NCI-H1417 (cell line): ENCODE results near the gene SPSB1.

Experiments
- DNase-seq, 3 experiments: peaks; one replicate each; lab custom pipeline; 2025; lab: John Stamatoyannopoulos, UW

SPSB1 gene

GRCh38 chr1:9300573-9300972 is 7.9 kb downstream of the SPSB1 start:
- DNase-seq: no peak

DNA sequence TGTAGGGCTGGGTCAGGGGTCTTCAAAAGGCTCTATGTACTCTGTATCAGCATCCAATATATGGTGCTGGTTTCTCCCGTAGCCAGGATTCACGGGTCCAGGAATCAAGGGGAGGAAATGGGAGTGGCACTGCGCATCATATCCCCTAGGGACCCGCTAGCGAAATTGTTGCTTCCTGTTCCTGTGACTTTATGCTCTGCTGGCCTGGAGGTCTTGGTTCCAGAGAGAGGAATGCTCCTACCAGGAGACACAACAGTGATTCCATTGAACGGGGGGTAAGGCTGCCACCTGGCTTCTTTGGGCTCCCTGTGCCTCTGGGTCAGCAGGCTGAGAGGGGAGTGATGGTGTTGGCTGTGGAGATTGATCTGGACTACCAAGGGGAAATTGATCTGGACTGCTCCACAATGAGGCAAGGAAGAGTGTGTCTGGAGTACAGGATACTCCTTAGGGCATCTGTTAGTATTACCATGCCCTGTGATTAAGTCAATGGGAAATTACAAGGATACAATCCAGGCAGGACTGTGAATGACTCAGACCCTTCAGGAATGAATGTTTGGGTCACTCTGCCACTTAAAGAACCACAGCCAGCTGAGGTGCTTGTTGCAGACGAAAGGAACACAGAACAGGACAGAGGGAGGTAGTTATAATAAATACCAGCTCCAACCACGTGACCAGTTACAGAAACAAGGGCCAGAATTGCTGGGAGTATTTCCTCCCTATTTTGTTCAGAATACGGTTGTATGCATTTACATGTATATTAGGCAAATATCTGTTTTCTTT is 10.2 kb downstream of the SPSB1 start:
- peak in 1 of 3 experiments; percentile 20 for DNase-seq

GRCh38 chr1:9303916-9304315 is 11.2 kb downstream of the SPSB1 start:
- no peak for DNase-seq

- no peak for DNase-seq
Observed at GRCh38 chr1:9305216-9305615, 12.5 kb downstream of the SPSB1 start.

DNA sequence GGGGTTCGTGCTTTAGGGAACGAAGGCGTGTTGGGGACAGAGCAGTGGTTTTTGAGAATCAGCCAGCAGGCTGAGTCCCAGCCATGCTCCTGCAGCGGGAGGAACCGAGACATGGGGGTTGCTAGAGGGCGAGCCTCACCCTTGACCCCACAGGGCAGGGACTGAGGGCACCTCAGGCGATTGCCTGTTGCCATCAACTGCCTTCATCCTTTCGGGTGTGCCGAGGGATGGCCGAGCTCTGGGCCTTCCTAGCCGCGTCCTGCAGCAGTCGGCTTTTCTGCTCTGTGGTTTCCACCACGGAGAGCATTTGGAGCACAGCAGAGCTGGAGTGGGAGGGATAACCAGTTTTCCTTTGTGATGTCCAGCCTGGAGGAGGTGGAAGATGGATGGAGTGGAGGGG is 13.3 kb downstream of the SPSB1 start:
- no peak for DNase-seq

GRCh38 chr1:9307303-9307702 is 14.6 kb downstream of the SPSB1 start:
- no peak for DNase-seq

GRCh38 chr1:9308236-9308785 is 15.6 kb downstream of the SPSB1 start:
- no peak for DNase-seq

- DNase-seq: no peak
Observed at GRCh38 chr1:9309080-9309479, 16.4 kb downstream of the SPSB1 start.

GRCh38 chr1:9309991-9310390 is 17.3 kb downstream of the SPSB1 start:
- DNase-seq: peak in 1 of 3 experiments; percentile 8

GRCh38 chr1:9311029-9311428 is 18.3 kb downstream of the SPSB1 start:
- DNase-seq: no peak

GRCh38 chr1:9311479-9311878 is 18.8 kb downstream of the SPSB1 start:
- no peak for DNase-seq

- DNase-seq: no peak
Observed at GRCh38 chr1:9312168-9312720, 19.6 kb downstream of the SPSB1 start.

GRCh38 chr1:9313576-9313975 is 20.9 kb downstream of the SPSB1 start:
- DNase-seq: no peak

DNA sequence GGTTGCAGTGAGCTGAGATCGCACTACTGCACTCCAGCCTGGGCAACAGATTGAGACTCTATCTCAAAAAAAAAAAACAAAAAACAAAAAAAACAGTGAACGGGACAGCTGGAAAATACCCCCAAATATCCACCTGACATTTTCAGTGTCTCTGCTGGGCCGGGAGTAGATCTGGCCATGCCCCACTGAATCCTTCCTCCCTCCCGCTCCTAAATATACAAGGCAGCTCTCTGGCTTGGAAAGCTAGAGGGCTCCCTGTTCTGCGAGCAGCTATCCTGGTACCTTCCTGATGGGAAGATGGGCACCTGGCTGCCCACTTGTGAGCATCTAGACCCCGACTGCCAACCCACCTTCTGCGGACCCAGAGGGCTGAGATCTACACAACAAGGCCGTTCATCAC is 21.4 kb downstream of the SPSB1 start:
- DNase-seq: no peak

DNA sequence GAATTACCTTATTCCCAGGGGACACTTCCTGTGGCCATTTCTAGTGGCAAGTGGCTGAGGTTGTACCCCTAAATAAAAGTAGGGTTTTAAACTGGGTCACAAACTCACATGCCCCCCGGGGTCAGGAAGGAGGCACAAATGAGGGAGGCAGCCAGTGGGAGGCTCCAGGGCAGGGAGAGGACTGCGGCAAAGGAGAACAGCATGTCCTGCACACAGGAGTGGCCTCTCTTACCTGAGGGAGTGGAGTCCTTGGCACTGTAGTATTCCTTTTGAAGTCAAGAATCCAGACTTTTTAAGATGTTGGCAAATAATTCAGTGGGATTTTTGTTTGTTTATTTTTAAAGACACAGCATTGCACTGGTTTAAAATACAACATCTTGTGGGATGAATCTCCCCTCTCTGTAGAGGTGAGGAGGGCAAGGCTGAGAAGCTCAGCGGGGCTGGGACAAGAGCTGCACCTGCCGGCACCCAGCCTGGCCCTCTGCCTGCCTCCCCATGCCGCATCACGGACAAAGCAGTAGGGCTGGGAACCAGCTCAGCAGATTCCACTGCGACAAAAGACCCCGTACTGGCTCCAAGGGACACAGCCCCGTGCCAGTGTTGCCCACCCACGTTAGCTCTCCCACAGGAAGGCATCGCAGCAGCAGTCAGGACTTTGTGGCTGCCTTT is 22.2 kb downstream of the SPSB1 start:
- no peak for DNase-seq

DNA sequence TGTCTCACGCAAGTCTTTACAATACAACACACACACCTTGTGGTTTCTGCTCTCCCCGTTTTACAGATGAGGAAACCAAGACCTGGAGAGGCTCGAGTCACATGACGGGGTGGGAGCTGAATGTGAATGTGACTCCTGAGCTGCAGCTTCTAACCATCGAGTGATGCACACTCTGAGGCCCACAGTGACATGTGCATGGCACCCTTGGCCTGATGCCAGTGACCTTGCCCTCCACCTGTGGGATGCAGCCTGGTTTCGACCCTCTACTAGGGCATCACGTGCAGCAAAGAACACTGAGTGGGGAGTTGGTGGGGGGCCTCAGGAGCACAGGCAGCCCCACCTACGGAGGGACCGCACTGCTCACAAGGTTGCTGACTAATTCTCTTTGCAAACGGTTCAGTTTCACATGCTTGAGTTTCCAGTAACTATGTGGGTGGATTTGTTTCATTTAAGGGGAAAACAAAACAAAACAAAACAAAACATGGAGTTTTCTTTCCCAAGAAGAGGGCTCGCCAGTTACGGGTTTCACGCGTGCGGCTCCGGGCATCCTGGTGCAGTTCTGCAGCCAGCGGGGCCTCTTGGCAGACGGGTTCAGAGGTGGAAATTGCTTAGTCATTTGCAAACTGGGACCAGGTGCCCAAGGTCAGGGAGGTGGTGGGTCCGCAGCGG is 22.9 kb downstream of the SPSB1 start:
- no peak for DNase-seq

DNA sequence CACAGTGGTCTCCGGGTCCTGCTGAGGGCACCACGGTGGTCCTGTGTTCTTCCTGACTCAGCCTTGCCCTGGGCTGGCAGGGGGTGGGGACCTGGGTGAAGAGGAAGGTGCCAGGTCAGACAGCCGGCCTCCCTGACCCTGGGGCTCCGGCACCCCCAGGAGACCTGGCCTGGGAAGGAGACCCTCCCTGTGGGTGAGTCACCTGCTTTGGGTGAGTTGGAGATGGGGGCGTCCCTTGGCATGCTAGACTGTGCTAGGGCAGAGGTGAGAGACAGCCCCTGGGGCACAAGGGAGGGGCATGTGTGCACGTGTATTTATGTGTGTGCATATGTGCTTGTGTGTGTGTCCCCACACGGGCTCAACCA is 23.4 kb downstream of the SPSB1 start:
- DNase-seq: no peak

DNA sequence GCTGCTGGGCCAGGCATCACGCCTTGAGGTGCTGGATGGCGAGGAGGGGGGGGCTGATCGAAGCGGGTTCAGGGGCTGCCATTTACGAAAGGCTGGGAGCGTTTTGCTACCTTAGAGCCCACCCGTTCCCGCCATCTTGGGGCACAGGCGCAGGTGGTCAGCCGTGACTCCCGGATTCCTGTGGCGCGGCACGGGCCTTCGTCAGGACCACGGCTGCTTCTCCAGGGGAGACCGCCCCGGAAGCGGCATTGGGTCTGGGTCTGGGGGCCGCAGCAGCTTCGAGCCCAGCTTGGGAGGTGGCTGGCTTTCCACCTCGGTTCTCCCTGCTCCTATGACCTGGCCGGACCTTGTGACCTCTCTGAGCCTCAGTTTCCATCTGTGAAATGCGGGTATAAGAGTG is 23.8 kb downstream of the SPSB1 start:
- no peak for DNase-seq

GRCh38 chr1:9317072-9317471 is 24.4 kb downstream of the SPSB1 start:
- no peak for DNase-seq

DNA sequence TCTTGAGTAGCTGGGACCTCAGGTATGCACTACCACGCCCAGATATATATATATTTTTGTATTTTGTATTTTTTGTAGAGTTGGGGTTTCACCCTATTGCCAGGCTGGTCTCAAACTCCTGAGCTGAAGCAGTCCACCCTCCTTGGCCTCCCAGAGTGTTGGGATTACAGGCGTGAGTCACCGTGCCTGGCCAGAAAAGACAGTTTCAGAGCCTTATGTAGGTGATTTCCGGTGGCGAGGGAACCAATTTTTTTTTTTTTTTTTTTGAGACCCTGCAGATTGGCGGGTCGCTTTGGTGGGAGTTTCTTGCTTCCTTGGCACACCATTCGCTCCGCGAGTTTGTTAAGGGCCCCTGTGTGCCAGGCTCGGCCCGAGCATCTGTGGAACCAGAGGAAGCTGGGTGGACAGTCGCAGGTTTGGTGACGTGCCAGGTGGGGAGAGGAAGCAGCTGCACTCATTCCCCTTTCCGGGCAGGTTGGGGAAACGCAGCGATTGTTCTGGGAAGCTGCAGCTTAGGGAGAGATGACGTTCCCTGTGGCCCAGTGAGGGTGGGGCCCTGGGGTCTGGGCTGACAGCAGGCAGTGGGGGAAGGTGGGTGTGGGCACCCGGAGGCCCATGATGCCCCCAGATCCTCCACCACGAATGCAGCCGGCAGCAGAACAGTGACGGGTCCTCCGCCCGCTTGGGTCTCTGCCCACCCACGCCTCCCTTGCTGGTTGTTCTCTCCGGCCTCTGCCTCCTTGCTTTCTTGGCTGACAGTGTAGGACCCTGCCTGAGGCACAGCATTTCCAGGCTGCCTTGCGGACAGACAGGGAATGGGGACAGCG is 25.1 kb downstream of the SPSB1 start:
- peak in 2 of 3 experiments; percentile 6 to 10 for DNase-seq

- no peak for DNase-seq
Observed at GRCh38 chr1:9319208-9319788, 26.6 kb downstream of the SPSB1 start.
